Suprapubic skin (tissue), 4 donors: ENCODE measurements around the gene BORCS6. TPM values are rescaled to one million over a fixed set of nuclear protein-coding genes. Genes with fewer than 3 reads are reported as not detected.

ENCODE experiments used
- DNase-seq, 2 donors: peaks; one replicate each; pipeline ENCODE4 v3.0.0-alpha.2; 2019; ENCODE audit warnings: low spot score in 2 of 2
- H3K27ac ChIP-seq: fragments of 200-600 bp; sonication (generic); one replicate; pipeline ENCODE4 v1.5.1; 2019
- H3K27me3 ChIP-seq: fragments of 200-600 bp; sonication (generic); one replicate; pipeline ENCODE4 v1.5.1; 2019
- H3K36me3 ChIP-seq: fragments of 200-600 bp; sonication (generic); one replicate; pipeline ENCODE4 v1.5.1; 2019
- H3K4me1 ChIP-seq: fragments of 200-600 bp; sonication (generic); one replicate; pipeline ENCODE4 v1.5.1; 2019
- H3K4me3 ChIP-seq: fragments of 200-600 bp; sonication (generic); one replicate; pipeline ENCODE4 v1.5.1; 2019; ENCODE audit warnings: mild to moderate bottlenecking
- H3K9me3 ChIP-seq: fragments of 200-600 bp; sonication (generic); one replicate; pipeline ENCODE4 v1.5.1; 2019
- EP300 ChIP-seq: sonication (generic); formaldehyde crosslinking; IDR thresholded peaks from one replicate; pipeline ENCODE4 v1.6.1; 2017; ENCODE audit warnings: antibody characterized with exemption
- POLR2A ChIP-seq, 2 donors: fragments of 450-650 bp; IDR thresholded peaks; one replicate each; pipeline ENCODE4 v1.6.1; 2017; ENCODE audit warnings: antibody characterized with exemption in 2 of 2, mild to moderate bottlenecking in 2 of 2, moderate library complexity in 2 of 2
- POLR2AphosphoS5 ChIP-seq, 3 donors: sonication (generic); formaldehyde crosslinking; IDR thresholded peaks; one replicate each; pipeline ENCODE4 v1.6.1; 2017; ENCODE audit warnings: antibody characterized with exemption in 3 of 3
- WGBS: methylation state at CpG from one replicate; pipeline ENCODE4 v1.1.5; 2018; 5-methylcytosine and 5-hydroxymethylcytosine counted together
- total RNA-seq, 4 donors: library from RNA; depleted of rRNA; stranded (reverse); fragments of >200 nt; gene quantifications; one replicate each; pipeline ENCODE4 v1.1.0, GENCODE V29; 2016
- TF ChIP-seq, protein P1 (sequence below), 2 donors: fragments of 200-600 bp in 1 of 2; fragments of 450-650 bp in 1 of 2; sonication (generic) in 1 of 2; IDR thresholded peaks; one replicate each; pipeline ENCODE4 v1.5.1; 2016 to 2019; ENCODE audit warnings: antibody characterized with exemption in 2 of 2, mild to moderate bottlenecking in 1 of 2, moderate library complexity in 1 of 2

BORCS6 gene
- total RNA-seq, 4 donors from 2014 or later = 8.1 to 10.6 (median 9.9) TPM

DNA sequence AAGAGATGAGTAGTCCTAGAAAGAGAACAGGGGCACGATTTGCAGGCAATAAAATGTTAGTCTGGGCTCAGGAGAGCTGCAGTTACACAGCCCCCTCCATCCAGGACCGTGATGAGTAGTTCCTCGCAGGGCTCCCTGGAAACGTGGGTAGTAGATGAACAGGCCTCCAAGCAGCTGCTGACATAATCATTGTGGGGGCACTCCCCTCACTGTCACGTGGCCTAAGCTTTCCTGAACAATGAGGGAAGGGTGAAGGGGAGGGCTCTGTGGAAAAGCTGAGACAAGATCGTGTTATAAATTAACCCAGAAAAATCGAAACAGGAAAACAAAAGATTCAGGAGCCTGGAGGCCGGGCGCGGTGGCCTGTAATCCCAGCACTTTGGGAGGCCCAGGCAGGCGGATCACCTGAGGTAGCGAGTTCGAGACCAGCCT is 36.4 kb downstream of the BORCS6 start:
- Histone ChIP-seq H3K27ac (peak overlapping the region; percentile 100), H3K4me1 (peaks cover 62% of the 10 kb centered on the region), H3K9me3 (no peaks in the 10 kb centered on the region), H3K4me3 (peak overlapping the region; percentile 98), H3K27me3 (no peaks in the 10 kb centered on the region), H3K36me3 (peaks cover 30% of the 10 kb centered on the region)
- TF ChIP-seq POLR2AphosphoS5 (IDR thresholded peaks at IDR 0.05) = peak; percentile 4 to 97 (median 39)
- TF ChIP-seq, protein P1, sequence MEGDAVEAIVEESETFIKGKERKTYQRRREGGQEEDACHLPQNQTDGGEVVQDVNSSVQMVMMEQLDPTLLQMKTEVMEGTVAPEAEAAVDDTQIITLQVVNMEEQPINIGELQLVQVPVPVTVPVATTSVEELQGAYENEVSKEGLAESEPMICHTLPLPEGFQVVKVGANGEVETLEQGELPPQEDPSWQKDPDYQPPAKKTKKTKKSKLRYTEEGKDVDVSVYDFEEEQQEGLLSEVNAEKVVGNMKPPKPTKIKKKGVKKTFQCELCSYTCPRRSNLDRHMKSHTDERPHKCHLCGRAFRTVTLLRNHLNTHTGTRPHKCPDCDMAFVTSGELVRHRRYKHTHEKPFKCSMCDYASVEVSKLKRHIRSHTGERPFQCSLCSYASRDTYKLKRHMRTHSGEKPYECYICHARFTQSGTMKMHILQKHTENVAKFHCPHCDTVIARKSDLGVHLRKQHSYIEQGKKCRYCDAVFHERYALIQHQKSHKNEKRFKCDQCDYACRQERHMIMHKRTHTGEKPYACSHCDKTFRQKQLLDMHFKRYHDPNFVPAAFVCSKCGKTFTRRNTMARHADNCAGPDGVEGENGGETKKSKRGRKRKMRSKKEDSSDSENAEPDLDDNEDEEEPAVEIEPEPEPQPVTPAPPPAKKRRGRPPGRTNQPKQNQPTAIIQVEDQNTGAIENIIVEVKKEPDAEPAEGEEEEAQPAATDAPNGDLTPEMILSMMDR (IDR thresholded peaks at IDR 0.05) = no peak
- TF ChIP-seq EP300 = no peak
- peak in 1 of 2 donors; percentile 67 for TF ChIP-seq POLR2A (IDR thresholded peaks at IDR 0.05)
- peak in 1 of 2 donors; percentile 94 for DNase-seq
- WGBS = 12% methylated on average over 13 of the region's 13 CpGs

DNA sequence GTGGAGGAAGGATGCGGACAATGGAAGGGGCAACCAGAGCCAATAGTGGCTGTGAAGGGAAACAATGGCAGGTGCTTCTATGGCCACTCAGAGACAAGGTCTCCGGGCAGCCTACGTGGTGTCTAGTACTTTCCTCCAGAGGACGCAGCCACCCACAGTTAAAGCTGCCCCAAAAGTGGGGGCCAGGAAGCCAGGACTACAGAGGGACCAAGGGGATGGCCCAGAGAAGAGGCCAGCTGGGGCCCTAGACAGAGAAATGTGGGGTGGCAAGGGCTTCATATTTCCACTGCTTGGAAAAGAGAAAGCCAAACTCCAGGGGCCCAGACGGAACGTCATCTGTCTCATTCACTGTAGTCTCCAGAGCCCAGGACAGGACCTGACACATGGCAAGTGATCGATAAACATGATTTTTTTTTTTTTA is 36.9 kb downstream of the BORCS6 start:
- Histone ChIP-seq H3K4me1 (peaks cover 63% of the 10 kb centered on the region), H3K27ac (peak overlapping the region; percentile 100), H3K4me3 (peak overlapping the region; percentile 98), H3K9me3 (no peaks in the 10 kb centered on the region), H3K36me3 (peaks cover 35% of the 10 kb centered on the region), H3K27me3 (no peaks in the 10 kb centered on the region)
- no peak for DNase-seq
- no peak for TF ChIP-seq EP300
- TF ChIP-seq POLR2AphosphoS5 (IDR thresholded peaks at IDR 0.05) = no peak
- no peak for TF ChIP-seq POLR2A (IDR thresholded peaks at IDR 0.05)
- TF ChIP-seq, protein P1 (IDR thresholded peaks at IDR 0.05) = no peak
- WGBS = 63% methylated on average over 7 of the region's 7 CpGs

DNA sequence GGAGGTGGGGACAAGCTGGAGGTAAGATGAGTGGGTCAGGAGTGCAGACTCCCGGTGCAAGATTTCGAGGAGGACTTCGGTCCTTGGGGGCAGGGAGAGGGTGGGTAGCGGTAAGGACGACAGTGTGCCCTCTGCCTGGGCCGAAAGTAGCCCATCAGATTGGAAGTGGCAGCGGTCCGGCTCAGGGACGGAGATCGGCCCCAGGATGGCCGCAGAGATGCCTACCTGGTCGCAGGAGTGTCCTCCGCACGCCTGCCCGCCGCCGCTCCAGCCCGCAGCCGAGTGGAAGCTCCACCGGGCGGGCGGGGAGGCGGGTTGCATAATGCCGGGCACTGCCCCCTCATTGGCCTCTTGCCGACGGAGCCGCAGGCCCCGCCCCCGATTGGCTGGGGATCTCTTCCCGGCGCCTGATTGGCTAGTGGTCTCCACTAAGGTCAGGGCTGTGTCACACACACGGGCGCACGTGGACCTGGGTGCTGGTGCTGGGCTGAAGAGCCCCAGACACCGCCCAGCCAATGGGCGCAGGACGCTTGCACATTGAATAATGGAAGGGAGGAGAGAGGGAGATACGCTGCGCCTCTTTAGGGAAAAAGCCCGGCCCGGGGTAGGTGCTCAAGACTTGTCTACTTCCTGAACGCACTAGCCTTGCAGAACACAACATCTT is 37.7 kb downstream of the BORCS6 start, which contains the start of gene PER1:
TSS of gene PER1 (minus strand) at position 293 of the 664 bp plus-strand sequence. CDS start 1,698 bp downstream, outside the sequence.
- H3K4me3 ChIP-seq = peak within 1 kb of the TSS; percentile 98
- TF ChIP-seq, protein P1 (IDR thresholded peaks at IDR 0.05) = no peak
- peak; percentile 63 for TF ChIP-seq EP300
- TF ChIP-seq POLR2AphosphoS5 (IDR thresholded peaks at IDR 0.05) = peak; percentile 97 to 99 (median 99)
- TF ChIP-seq POLR2A (IDR thresholded peaks at IDR 0.05) = peak; percentile 86 to 96
- no peaks in the 10 kb centered on the region for H3K9me3 ChIP-seq
- H3K36me3 ChIP-seq = peaks cover 43% of the 10 kb centered on the region
- H3K27me3 ChIP-seq = no peaks in the 10 kb centered on the region
- peaks cover 61% of the 10 kb centered on the region for H3K4me1 ChIP-seq
- WGBS = 12% methylated on average over 8 of the region's 42 CpGs
- peak within 1 kb of the TSS; percentile 100 for H3K27ac ChIP-seq
- DNase-seq = peak; percentile 98 to 99

DNA sequence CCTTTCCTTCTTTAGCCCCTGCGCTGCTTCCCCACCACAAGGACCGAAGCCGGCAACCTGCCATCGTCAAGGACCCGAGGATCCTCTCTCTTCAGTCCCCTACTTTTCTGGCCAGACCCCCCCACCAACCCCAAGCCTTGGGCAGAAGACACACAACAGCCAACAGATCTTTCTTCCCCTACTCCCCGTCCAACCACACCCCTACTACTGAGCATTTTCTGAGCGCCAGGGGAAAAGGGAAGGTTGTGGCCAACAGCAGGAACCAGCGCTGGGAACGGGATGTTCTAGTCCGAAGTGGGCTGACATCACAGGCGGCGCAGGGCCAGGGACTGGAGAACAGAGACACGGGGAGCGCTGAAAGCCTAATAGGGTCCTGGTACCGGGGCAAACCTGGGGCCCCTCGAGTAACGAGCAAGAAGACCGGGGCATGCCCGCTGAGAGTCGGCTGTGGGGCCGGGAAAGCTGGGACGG is 38.3 kb downstream of the BORCS6 start:
- Histone ChIP-seq H3K27me3 (no peaks in the 10 kb centered on the region), H3K27ac (peak overlapping the region; percentile 100), H3K9me3 (no peaks in the 10 kb centered on the region), H3K4me1 (peaks cover 59% of the 10 kb centered on the region), H3K4me3 (peak overlapping the region; percentile 98), H3K36me3 (peaks cover 49% of the 10 kb centered on the region)
- TF ChIP-seq POLR2AphosphoS5 (IDR thresholded peaks at IDR 0.05) = peak in 2 of 3 donors; percentile 57 to 97
- peak; percentile 98 for TF ChIP-seq EP300
- TF ChIP-seq POLR2A (IDR thresholded peaks at IDR 0.05) = peak in 1 of 2 donors; percentile 36
- TF ChIP-seq, protein P1 (IDR thresholded peaks at IDR 0.05) = no peak
- DNase-seq = peak; percentile 96 to 97
- WGBS = 4% methylated on average over 21 of the region's 22 CpGs

DNA sequence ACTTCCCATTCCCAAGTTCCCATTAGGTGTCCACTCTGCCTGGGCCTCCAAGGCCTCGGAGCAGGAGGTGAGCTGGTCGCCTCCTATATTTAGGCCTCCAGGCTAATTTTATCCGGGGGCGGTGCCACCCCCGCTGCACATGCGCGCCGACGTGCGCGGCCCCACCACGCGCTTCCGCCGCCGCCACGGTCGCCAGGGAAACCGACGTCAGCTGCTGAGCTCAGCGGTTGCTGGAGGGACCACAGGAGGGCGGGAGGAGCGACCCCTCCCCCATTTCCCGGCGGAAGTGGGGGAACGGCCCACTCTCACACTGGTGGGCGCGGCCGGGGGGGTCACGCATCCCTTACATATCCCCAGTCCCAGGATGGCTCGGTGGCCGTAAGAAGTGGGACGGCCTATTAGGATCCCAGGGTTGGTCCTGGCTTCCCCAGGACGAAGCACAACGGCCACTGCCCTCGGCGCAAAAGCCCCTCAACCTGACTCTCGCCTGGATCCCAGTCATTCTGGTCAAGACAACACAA is 38.8 kb downstream of the BORCS6 start:
- Histone ChIP-seq H3K36me3 (peaks cover 54% of the 10 kb centered on the region), H3K27ac (peak overlapping the region; percentile 100), H3K4me1 (peaks cover 59% of the 10 kb centered on the region), H3K4me3 (peak overlapping the region; percentile 98), H3K9me3 (no peaks in the 10 kb centered on the region), H3K27me3 (no peaks in the 10 kb centered on the region)
- DNase-seq = peak; percentile 93 to 95
- TF ChIP-seq EP300 (peak; percentile 84), POLR2A (IDR thresholded peaks at IDR 0.05) (peak in 1 of 2 donors; percentile 34), POLR2AphosphoS5 (IDR thresholded peaks at IDR 0.05) (peak in 2 of 3 donors; percentile 83 to 86)
- TF ChIP-seq, protein P1 (IDR thresholded peaks at IDR 0.05) = no peak
- WGBS = 3% methylated on average over 5 of the region's 38 CpGs
